Stomach (tissue), 9 donors: ENCODE results near the gene FAM184B. TPM values are rescaled to one million over a fixed set of nuclear protein-coding genes. Genes with fewer than 3 reads are reported as not detected.

Source experiments
- DNase-seq, 2 donors: peaks; one replicate each; pipeline versions ENCODE4 v3.0.0 to v3.0.0-alpha.2; 2013 to 2019
- H3K27ac ChIP-seq, 5 donors: fragments of 200-600 bp in 4 of 5; sonication (generic) in 4 of 5; one replicate each; pipeline ENCODE4 v1.5.1; 2013 to 2019; ENCODE audit warnings: mild to moderate bottlenecking in 1 of 5, moderate library complexity in 1 of 5
- H3K27me3 ChIP-seq, 3 donors: fragments of 200-600 bp; sonication (generic); one replicate each; pipeline ENCODE4 v1.5.1; 2017 to 2019; ENCODE audit warnings: mixed run types in 1 of 3
- H3K36me3 ChIP-seq, 4 donors: fragments of 200-600 bp; sonication (generic); 1 replicate in 3 of 4; 2 replicates in 1 of 4; pipeline ENCODE4 v1.5.1; 2016 to 2019
- H3K4me1 ChIP-seq, 4 donors: fragments of 200-600 bp; sonication (generic); one replicate each; pipeline ENCODE4 v1.5.1; 2016 to 2019
- H3K4me3 ChIP-seq, 4 donors: fragments of 200-600 bp; sonication (generic) in 3 of 4; one replicate each; pipeline ENCODE4 v1.5.1; 2016 to 2019; ENCODE audit warnings: mild to moderate bottlenecking in 1 of 4
- H3K9me3 ChIP-seq, 4 donors: fragments of 200-600 bp; sonication (generic); one replicate each; pipeline ENCODE4 v1.5.1; 2016 to 2019
- EP300 ChIP-seq: sonication (generic); formaldehyde crosslinking; IDR thresholded peaks from one replicate; pipeline ENCODE4 v1.6.1; 2017; ENCODE audit warnings: antibody characterized with exemption
- POLR2A ChIP-seq, 4 donors: fragments of 450-650 bp; IDR thresholded peaks; one replicate each; pipeline ENCODE4 v1.6.1; 2016; ENCODE audit warnings: antibody characterized with exemption in 4 of 4, control low read depth in 2 of 4, mild to moderate bottlenecking in 1 of 4, moderate library complexity in 1 of 4
- POLR2AphosphoS5 ChIP-seq, 3 donors: sonication (generic); formaldehyde crosslinking; IDR thresholded peaks; one replicate each; pipeline ENCODE4 v1.6.1; 2016; ENCODE audit warnings: antibody characterized with exemption in 3 of 3
- WGBS, 5 donors: extraction: QIAGEN DNeasy Blood & Tissue Kit in 3 of 5; methylation state at CpG; one replicate each; pipeline versions ENCODE4 v1.1.5 to v1.1.7; 2013 to 2018; 5-methylcytosine and 5-hydroxymethylcytosine counted together
- intact Hi-C: fragments of 100-400 bp; cut with DNase I; formaldehyde crosslinking; loops from one replicate; pipeline ENCODE4 v1.15.1; 2023; ENCODE audit warnings: low total_unique reads
- polyA plus RNA-seq, 3 donors: library from polyadenylated mRNA; stranded (reverse); fragments of 200-250 nt; gene quantifications; one replicate each; pipeline ENCODE4 v1.2.3, GENCODE V29; 2013
- total RNA-seq, 5 donors: library from RNA; depleted of rRNA; stranded (reverse); fragments of >200 nt; gene quantifications; one replicate each; pipeline versions ENCODE4 v1.1.0 to v1.2.3, GENCODE V29; 2014 to 2016
- TF ChIP-seq, protein P1 (sequence below), 7 experiments: fragments of 450-650 bp in 4 of 7; fragments of 200-600 bp in 3 of 7; sonication (generic) in 3 of 7; IDR thresholded peaks; one replicate each; pipeline ENCODE4 v1.5.1; 2016 to 2019; ENCODE audit warnings: antibody characterized with exemption in 7 of 7, control low read depth in 2 of 7, mild to moderate bottlenecking in 1 of 7
- donor health status: healthy with polysubstance abuse.
- donor health status: Bipolar disorder and iron deficiency.
- donor health status: healthy.

Gene FAM184B
- total and polyA plus RNA-seq, 8 donors: 0.08 to 0.18 TPM; not detected in 6

DNA sequence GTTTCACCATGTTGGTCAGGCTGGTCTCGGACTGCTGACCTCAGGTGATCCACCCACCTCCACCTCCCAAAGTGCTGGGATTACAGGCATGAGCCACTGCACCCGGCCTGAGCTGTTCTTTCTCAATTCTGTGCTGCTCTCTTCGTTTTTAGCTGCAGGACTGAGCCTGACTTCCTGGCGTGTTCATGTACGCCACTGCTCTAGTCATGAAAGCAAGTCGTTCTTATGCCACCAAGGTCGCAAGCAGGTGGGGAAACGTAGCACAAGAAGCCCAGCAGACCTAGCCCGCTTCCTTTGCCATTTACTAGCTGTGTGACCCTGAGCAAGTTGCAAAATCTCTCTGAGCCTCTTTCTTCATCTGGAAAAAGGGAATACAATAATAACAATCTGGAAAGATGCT is 123.6 kb downstream of the FAM184B start:
- Histone ChIP-seq H3K36me3 (no peaks in the 10 kb centered on the region), H3K27ac (no peak overlapping the region), H3K4me1 (no peaks in the 10 kb centered on the region), H3K9me3 (no peaks in the 10 kb centered on the region), H3K4me3 (no peak overlapping the region), H3K27me3 (no peaks in the 10 kb centered on the region)
- intact Hi-C loops: no loop called here
- TF ChIP-seq, protein P1, sequence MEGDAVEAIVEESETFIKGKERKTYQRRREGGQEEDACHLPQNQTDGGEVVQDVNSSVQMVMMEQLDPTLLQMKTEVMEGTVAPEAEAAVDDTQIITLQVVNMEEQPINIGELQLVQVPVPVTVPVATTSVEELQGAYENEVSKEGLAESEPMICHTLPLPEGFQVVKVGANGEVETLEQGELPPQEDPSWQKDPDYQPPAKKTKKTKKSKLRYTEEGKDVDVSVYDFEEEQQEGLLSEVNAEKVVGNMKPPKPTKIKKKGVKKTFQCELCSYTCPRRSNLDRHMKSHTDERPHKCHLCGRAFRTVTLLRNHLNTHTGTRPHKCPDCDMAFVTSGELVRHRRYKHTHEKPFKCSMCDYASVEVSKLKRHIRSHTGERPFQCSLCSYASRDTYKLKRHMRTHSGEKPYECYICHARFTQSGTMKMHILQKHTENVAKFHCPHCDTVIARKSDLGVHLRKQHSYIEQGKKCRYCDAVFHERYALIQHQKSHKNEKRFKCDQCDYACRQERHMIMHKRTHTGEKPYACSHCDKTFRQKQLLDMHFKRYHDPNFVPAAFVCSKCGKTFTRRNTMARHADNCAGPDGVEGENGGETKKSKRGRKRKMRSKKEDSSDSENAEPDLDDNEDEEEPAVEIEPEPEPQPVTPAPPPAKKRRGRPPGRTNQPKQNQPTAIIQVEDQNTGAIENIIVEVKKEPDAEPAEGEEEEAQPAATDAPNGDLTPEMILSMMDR (IDR thresholded peaks at IDR 0.05): no peak
- TF ChIP-seq POLR2A (IDR thresholded peaks at IDR 0.05) (no peak), POLR2AphosphoS5 (IDR thresholded peaks at IDR 0.05) (no peak), EP300 (no peak)
- 80 to 86% (median 82%) methylated on average over 9 of the region's 9 CpGs for WGBS, 5 donors
- DNase-seq: no peak

DNA sequence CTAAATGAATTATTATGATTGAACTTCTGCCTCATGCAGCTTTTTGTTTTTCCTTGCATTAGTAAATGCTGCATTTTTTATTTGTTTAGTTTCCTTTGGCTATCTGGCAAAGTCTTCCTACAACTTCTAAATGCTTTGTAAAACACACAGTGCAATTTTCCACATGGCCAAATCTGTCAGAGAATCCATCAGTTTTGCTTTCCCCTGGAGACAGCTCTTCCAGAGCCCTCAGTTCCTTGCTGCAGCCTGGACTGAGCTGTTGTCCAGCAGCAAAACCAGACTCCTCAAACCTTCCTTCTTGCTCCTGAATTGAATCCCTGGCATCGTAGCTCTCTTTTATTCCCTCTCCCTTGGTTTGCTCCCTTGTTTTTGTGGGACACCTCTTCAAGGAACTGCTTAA is 124.3 kb downstream of the FAM184B start:
- intact Hi-C loops: no loop called here
- H3K27me3 ChIP-seq: no peaks in the 10 kb centered on the region
- TF ChIP-seq POLR2A (IDR thresholded peaks at IDR 0.05) (no peak), EP300 (no peak), POLR2AphosphoS5 (IDR thresholded peaks at IDR 0.05) (no peak)
- TF ChIP-seq, protein P1 (IDR thresholded peaks at IDR 0.05): no peak
- H3K36me3 ChIP-seq: no peaks in the 10 kb centered on the region
- no peaks in the 10 kb centered on the region for H3K9me3 ChIP-seq
- no peak overlapping the region for H3K4me3 ChIP-seq
- no peak for DNase-seq
- no peak overlapping the region for H3K27ac ChIP-seq
- no peaks in the 10 kb centered on the region for H3K4me1 ChIP-seq
- 52 to 91% (median 73%) methylated on average over 1 of the region's 1 CpG for WGBS, 5 donors

DNA sequence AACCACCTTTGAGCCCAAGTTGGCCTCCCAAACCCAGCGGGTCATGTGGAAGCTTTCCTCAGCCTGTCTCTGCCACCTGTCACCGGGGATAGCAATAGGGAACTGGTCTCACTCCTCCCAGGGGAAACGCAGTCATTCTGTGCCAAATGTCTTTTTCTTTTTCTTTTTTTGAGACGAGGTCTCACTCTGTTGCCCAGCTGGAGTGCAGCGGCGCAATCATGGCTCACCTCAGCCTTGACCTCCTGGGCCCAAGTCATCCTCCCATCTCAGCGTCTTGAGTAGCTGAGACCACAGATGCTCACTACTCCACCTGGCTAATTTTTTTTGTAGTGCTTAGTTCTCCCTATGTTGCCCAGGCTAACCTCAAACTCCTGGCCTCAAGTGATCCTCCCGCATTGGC is 126.7 kb downstream of the FAM184B start:
- intact Hi-C loops: no loop called here
- TF ChIP-seq POLR2AphosphoS5 (IDR thresholded peaks at IDR 0.05) (no peak), POLR2A (IDR thresholded peaks at IDR 0.05) (no peak), EP300 (no peak)
- TF ChIP-seq, protein P1 (IDR thresholded peaks at IDR 0.05): no peak
- H3K36me3 ChIP-seq: no peaks in the 10 kb centered on the region
- no peak overlapping the region for H3K4me3 ChIP-seq
- no peak overlapping the region for H3K27ac ChIP-seq
- H3K9me3 ChIP-seq: no peaks in the 10 kb centered on the region
- H3K4me1 ChIP-seq: no peaks in the 10 kb centered on the region
- DNase-seq: no peak
- WGBS, 5 donors: 82 to 88% (median 83%) methylated on average over 8 of the region's 8 CpGs
- no peaks in the 10 kb centered on the region for H3K27me3 ChIP-seq

DNA sequence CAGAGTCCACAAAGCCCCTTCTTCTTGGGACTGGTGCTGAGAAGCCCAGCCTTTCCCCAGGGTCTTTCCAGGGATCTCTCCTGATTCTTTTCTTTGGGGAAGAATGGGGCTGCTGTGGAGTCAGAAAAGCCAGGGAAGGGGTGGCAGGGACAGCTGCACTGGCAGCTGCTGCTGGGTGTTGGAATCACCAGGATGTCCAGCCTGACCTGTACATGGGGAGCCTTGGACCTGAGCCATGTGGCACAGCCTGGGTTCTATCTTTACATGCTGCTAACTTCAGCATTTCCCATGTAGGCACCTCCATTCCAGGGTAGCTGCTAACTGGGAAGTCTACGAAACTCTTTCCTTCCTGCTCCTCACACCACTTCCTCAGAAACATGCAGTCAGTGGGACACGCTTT is 131.0 kb downstream of the FAM184B start:
- Histone ChIP-seq H3K4me3 (no peak overlapping the region), H3K9me3 (no peaks in the 10 kb centered on the region), H3K27ac (no peak overlapping the region), H3K4me1 (no peaks in the 10 kb centered on the region), H3K36me3 (no peaks in the 10 kb centered on the region), H3K27me3 (no peaks in the 10 kb centered on the region)
- TF ChIP-seq EP300 (no peak), POLR2A (IDR thresholded peaks at IDR 0.05) (no peak), POLR2AphosphoS5 (IDR thresholded peaks at IDR 0.05) (no peak)
- TF ChIP-seq, protein P1 (IDR thresholded peaks at IDR 0.05): no peak
- intact Hi-C loops: no loop called here
- DNase-seq: no peak
- WGBS, 5 donors: 63 to 85% (median 74%) methylated on average over 2 of the region's 2 CpGs
